HEK293 (cell line): ENCODE measurements around the gene RNPEP.

Experiments used
- CTCF ChIP-seq: fragments of 450-650 bp; formaldehyde crosslinking; IDR thresholded peaks from 2 replicates; pipeline ENCODE4 v1.5.1; 2016; ENCODE audit warnings: missing biosample characterization, missing genetic modification characterization
- KLF7 ChIP-seq: fragments of 450-650 bp; formaldehyde crosslinking; IDR thresholded peaks from 2 replicates; pipeline ENCODE4 v1.5.1; 2016; ENCODE audit warnings: missing biosample characterization, missing genetic modification characterization, borderline replicate concordance
- ZNF585B ChIP-seq: fragments of 450-650 bp; formaldehyde crosslinking; IDR thresholded peaks from 2 replicates; pipeline ENCODE4 v1.5.1; 2016; ENCODE audit warnings: missing biosample characterization, missing genetic modification characterization
- ZNF629 ChIP-seq: fragments of 450-650 bp; formaldehyde crosslinking; IDR thresholded peaks from 2 replicates; pipeline ENCODE4 v1.5.1; 2017; ENCODE audit warnings: missing biosample characterization, missing genetic modification characterization

- TF ChIP-seq KLF7 (tag by site-specific recombination): no peak
- no peak; the same call in 1 of the 2 replicates for TF ChIP-seq ZNF629
- no peak for TF ChIP-seq ZNF585B (tag by site-specific recombination)
- peak; percentile 53 for TF ChIP-seq CTCF (tag by site-specific recombination)
These were observed 17.3 kb downstream of the RNPEP start for GRCh38 chr1:201999625-202000238.
